HG03565 (cell line): ENCODE results near the gene ATIC.

Source experiments
- ATAC-seq: cut with Tn5 transposase; IDR thresholded peaks from one replicate; pipeline ENCODE4 v1.9.1; 2021; ENCODE audit warnings: mild to moderate bottlenecking, moderate library complexity; ENCODE audit not compliant: unreplicated experiment

ATIC gene

DNA sequence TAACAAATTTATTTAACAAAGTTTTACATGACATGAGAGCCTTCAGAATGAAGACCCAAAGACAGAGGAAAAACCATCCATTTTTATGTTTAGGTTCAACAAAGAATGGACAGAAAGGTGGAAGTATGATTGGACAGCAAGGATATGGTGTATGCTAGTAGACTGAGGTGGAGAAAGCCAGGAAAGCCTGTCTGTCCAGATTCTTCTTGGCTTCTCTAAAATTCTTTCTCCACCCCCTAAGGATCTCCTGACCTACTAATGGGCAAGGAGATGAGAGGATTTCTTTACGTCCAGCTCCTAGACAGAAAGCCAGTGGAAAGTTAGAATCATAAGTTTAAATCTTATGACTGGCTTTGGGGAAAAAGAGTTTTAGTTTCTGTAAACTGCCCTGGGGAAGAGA, 3.0 kb downstream of the ATIC start:
- ATAC-seq, result no peak

DNA sequence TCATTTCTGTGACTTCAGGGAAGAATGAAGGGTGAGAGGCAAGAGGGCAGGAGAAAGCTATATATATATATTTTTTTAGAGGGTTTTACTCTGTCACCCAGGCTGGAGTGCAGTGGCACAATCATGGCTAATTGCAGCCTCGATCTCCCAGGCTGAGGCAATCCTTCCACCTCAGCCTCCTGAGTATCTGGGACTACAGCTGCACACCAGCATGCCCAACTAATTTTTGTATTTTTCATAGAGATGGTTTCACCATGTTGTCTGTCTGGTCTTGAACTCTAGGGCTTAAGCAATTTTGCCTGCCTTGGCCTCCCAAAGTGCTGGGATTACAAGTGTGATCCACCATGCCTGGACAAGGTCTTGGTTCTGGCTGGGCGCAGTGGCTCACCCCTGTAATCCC, 3.4 kb downstream of the ATIC start:
- no peak for ATAC-seq

DNA sequence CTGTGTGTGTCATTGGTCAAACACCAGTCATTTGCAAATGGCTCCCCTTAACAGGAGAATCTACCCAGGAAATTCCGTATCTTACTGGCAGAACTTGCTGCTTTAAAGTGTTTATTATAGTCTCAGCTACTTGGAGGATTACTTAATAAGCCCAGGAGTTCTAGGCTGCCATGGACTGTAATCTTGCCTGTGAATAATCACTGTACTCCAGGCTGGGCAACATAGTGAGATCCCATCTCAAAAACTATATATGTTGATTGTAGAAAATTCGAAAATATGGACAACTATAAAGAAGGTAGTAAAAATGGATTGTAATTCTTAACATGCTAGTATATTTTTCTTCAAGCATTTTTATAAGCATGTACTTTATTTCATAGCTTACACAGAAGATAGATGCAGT, 4.5 kb downstream of the ATIC start:
- ATAC-seq, result no peak

DNA sequence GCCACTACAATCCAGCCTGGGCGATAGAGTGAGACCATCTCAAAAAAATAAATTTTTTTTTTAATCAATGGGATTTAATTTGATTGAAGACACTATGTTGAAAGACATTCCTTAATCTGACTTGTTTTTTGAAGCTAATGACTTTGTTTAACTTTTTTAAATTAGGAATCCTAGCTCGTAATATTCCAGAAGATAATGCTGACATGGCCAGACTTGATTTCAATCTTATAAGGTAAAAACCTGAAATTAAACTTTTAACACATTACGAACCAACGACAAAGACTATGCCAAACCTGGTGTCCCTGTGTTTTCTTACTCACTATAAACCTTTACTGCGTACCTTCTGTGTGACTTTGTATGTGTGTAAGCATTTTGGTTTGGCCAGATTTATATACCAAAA, 7.6 kb downstream of the ATIC start:
- ATAC-seq, result no peak

DNA sequence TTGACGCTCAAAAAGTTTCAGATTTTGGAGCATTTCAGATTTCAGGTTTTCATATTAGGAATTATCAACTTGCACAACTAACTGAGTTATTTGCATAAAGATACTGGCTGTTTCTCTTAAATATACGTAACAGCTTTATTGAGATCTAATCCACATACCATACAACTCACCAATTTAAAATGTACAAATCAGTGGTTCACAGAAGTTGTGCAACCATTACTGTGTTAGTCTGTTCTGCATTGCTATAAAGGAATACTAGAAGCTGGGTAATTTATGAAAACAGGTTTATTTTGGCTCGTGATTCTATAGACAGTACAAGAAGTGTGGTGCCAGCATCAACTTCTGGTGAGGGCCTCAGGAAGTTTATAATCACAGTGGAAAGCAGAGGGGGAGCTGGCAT, 8.2 kb downstream of the ATIC start:
- ATAC-seq, result no peak

DNA sequence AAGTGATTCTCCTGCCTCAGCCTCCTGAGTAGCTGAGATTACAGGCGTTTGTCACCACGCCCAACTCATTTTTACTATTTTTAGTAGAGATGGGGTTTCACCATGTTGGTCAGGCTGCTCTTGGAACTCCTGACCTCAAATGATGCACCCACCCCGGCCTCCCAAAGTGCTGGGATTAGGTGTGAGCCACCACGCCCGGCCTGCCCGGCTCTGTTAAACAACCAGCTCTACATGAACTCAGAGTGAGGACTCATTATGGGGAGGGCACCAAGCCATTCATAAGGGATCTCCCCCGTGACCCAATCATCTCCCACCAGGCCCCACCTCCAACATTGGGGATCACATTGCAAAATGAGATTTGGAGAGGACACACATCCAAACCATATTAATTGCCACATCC, 8.8 kb downstream of the ATIC start:
- no peak for ATAC-seq

DNA sequence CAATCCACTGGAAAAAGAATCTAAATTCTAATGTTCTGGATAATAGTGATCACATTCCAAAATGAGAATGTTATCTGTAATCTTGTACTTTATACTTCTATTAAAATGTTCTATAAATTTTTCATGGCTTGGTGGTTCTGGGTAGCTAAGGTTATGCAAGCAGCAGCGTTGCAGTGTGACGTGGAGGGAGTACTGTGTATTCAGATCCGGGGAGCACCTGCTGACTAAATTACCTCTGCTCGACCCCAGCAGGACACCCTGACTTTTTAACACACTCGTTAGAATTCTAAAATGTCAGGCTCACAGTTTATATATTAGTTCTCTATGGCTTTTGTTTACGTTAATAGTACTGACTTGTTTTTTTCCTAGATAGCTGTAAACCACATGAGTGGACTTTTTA, 13.0 kb downstream of the ATIC start:
- no peak for ATAC-seq

DNA sequence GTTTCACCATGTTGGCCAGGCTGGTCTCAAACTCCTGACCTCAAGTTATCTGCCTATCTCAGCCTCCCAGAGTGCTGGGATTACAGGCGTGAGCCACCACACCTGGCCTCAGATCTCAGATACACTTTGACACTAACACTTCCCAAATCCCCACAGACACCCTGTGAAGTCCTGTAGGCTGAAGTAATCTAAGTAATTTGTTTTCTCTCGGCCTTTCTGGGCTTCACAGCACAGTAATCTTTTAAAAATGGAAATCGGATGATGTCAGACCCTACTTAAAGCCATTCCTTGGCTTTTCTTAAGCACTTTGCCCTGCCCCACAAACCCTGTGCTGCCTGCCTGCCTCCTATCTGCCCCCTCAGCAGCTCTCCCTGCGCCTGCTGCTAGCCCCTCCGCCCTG, 16.2 kb downstream of the ATIC start:
- ATAC-seq, result no peak

DNA sequence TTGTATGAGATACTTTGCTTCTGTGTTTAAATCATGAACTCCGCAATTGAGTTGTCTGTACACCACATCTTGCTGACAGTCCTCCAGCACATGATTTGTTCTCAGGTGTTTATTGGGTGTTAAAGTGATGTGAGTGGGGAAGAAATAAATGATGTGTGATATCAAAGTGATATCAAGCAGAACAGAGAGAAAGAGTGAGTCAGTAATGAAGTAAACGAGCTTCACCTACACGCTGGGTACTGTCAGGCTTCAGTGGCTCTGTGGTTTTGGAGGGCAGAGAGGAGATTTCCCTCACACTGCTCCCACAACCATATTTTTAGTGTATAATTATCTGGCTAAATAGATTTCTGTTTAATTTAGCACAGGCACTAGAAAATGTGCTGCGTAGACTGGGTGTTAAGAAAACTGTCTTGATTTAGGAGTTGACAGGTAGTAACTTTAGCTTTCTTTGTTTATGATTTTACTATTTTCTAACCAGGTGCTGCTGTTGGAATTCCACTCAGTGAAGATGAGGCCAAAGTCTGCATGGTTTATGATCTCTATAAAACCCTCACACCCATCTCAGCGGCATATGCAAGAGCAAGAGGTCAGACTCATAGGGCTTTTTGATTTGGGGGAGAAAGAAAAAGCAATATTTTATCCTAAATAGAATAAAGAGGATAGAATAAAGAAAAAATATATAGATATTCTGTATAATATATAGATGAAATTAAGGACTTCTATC, 21.2 kb downstream of the ATIC start:
- ATAC-seq, result peak; percentile 70

DNA sequence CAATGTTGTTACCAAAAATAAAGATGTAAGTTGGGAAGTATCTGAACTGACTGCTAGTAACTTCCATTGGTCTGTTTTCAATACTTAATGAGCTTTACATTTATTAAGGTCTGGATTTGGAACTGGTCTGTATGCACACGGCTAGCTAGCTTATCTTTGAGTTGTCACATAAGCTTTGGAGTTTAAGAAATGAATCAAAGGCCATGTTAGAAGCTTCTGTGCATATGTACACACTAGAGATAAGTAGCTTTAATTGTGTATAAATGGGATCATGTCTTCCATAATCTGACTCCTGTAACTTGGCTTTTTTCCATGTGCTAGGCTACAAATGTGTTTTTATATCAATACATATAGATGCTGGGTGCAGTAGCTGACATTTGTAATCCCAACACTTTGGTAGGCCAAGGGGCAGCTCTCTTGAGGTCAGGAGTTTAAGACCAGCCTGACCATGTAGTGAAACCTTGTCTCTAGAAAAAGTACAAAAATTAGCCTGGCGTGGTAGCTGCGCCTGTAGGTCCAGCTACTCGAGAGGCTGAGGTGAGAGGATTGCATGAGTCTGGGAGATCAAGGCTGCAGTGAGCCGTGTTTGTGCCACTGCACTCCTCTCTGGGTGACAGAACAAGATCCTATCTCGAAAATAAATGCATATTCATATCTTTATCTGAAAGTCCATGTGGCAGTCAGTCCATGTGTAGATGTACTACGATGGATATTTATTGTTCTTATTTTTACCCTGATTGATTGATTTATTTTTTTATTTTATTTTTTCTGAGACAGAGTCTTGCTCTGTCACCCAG, 27.2 kb downstream of the ATIC start:
- ATAC-seq, result no peak

DNA sequence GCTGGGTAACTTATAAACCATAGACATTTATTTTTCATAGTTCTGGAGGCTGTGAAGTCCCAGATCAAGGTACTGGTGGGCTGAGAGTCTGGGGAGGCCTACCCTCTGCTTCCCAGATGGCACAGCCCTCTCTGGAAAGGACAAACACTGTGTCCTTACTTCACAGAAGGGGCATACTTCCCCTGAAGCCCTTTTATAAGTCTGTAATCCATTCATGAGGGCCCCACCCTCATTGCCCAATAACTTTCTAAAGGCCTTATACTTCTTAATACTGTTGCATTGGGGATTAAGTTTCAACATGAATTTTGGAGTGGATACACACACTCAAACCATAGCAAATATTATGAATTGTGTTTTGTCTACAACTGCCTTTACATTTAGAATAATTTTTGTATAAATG, 36.0 kb downstream of the ATIC start:
- ATAC-seq, result no peak

DNA sequence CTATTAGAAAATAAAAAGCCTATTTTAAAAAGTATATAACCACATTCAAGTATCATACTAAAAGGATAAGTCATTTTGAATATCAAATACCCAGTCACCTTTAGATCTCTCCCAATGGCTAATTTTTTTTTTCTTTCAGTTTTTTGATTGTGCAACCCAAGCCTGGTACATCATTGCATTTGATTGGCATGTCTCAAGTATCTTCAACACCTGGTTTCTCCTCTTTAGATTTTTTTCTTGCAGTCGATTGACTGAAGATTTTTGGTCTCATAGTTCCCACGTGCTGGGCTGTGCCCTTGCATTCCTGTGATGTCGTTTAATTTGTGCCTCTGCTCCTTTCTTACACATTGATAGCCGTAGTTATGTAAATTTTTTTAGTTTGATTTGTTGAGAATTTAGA, 40.7 kb downstream of the ATIC start:
- ATAC-seq, result no peak

DNA sequence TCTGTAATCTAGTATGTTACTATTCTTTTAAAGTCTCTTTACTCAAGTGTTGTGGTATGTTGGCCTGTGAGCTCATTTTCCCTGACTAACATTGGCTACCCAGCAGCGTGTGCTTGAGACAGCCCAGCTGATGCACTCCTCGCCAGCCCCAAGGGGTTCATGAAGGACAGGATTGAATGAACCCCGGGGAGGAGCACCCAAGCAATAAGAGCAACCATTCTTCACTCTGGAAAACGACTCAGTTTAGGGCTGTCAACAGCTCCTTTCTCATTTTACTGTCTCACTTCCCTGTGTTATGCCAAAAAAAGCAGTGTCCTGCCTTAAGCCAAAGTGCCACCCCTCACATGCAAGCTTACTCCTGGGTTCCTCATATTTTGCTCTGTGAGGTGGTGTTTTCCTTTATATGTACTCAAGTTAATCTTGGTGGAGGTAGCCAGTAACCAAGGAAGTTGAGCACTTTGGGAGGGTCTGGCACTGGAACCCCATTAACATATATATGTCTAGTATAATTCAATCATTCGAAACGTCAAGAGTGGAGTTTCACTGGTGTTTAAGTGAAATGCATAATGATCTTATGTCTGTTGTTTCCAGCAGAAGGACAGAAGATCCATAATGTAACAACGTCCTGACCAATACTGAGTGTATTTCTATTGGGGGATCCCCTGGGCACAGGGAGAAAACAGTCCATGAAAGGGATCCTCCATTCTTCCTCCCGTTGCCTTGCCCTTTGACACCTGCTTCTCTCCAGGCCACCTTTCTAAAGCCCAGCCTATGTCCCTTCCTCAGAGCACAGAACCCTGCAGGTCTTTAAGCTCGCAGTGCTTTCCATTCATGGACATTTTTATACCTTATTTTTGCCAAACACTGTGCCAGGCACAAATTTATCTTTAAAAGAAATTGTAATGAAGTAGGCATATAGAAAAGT, 43.2 kb downstream of the ATIC start:
- ATAC-seq, result no peak

DNA sequence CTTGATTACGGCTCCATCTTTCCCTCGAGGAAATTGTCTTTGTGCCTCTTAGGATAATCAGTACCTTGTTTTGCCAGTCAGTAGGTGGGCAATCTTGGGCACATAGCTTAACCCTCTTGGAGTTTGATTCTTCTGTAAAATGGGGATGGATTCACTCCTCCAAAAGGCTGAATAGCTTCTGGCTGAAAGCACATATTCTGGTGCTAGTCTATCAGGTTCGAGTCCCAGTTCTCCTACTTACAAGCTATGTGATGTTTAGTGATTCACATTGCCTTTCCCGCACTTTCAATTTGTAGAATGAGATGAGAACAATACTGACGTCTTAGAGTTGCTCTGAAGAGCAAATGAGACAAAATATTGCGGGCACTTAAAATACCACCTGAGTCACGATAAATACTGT, 43.9 kb downstream of the ATIC start:
- no peak for ATAC-seq

DNA sequence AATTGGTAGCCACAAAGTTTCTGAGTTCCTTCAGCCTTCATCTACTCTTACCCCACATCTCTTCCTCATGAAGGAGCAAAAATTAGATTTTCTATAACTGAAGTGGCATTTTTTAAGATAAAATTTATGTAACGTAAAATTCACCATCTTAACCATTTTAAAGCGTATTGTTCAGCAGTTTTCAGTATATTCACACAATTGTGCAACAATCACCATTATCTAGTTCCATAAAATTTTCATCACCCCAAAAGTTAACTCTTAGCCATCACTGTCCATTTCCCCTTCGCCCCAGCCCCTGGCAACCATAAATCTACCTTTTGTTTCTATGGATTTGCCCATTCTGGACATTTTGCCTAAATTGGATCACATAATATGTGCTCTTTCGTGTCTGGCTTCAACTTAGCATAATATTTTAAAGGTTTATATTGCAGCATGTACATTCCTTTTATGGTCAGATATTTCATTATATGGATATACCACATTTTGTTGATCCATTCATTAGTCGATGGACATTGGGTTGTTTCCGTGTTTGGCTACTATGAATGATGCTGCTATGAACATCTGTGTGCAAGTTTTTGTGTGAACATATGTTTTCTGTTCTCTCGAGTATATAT, 44.6 kb downstream of the ATIC start:
- no peak for ATAC-seq

DNA sequence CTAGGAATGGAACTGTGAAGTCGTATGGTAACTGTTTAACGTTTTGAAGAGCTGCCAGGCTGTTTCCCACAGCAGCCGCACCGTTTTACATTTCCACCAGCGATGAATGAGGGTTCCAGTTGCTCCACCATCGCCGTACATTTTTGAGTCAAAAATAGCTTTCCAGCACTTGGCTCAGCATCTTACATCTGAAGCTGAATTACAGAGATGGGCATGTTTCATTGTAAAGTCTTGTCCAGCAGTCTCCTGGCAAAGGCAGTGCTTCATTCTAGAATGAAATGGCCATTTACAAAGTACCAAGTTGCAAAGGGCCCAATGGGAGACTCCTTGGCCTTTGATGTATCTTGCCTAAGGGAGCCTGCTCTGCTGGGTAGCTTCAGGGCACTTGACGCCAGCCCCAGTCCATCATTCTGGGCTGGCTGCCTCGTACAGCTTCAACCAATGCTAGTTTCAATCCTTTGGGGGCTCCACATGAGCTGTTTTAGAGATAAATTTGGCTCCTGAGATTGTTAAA, 45.1 kb downstream of the ATIC start:
- no peak for ATAC-seq

DNA sequence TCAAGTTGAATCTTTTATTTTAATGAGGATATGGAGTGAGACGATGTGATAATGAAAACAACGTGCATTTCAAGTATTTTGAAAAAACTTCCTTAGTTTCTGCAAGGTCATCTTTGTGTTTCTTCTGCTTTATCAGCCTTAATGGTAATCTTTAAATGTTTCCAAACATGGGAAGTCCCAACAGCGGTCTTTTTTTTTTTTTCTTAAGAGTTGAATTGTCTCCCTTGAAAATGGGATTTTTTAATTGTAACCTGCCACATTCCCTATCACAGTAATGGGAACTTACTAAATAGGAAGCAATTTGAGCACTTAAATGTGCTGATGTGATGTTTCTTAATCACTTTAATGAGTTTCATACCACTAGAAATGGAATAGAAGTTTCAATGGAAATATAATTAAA, 45.8 kb downstream of the ATIC start:
- ATAC-seq, result no peak

DNA sequence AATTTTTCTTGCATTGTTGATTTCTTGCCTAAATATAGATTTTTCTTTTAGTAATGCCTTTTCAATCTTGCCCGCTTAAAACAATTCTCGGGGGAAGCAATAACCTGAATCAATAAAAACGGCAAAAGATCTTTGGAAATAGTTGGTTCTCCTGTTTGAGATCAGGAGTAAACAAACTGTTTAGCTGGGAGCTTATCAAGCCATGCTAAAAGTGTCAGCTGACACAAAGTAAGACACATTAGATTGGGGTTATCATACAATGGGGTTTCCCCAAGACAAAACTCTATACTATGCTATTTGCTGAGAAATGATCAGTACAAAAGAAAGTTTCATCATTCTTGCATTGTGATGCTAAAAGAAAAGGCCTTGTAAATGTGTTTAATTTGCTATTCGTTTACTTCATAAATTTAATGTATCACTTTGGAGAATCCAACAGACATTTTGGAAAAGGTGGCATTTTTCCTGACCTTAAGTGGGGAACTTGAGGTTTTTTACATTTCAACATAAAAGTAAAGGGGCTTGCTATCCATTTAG, 46.5 kb downstream of the ATIC start:
- no peak for ATAC-seq

DNA sequence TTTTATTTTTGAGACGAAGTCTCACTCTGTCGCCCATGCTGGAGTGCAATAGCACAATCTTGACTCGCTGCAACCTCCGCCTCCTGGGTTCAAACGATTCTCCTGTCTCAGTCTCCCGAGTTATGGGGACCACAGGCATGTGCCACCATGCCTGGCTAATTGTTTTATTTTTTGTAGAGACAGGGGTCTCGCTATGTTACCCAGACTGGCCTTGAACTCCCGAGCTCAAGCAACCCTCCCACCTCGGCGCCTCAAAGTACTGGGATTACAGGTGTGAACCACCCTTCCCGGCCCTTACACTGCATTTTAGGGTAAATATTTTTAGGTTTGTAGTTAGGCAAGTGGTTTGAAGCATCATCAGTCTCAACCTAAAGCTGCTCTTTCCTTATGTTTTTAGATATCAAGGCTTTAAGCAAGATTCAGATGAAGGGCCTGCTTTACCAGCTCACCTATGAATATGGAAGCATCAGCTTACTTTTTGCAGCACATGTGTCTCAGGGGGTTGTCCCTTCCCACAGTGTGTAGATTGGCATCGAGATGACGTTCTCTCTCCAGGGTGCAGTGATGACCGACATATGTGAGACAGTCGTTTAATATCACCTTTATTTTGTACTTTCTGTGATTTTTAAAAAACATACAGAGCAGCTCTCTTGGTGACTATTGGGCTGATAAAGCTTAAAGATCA, 47.2 kb downstream of the ATIC start:
- no peak for ATAC-seq

DNA sequence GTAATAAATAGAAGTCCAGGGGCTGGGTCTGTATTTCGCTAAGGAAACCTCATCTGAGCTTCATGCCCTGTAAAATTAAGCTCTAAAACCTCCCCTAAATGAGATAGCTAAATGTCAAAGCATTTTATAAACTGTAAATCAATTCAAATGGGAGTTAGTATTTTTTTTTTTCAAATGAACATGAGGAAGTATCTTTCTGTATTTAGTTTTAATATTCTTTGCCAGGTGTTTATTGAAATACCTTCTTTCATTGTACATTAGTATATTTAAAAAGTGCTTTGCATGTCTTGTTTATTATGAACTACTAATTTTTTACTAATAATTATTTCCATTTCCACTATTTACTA, 47.7 kb downstream of the ATIC start:
- no peak for ATAC-seq
